ENCODE results near the gene GRM1. TPM values are rescaled to one million over a fixed set of nuclear protein-coding genes. Genes with fewer than 3 reads are reported as not detected.
"Not testable (repeated sequence)": the region's sequence is repeated elsewhere in the genome, so short reads cannot be mapped to it uniquely, and the experiment has no call there.

The GRM1 gene
- total RNA-seq, 1 donor from 2014 or later = under 0.01 TPM

GRCh38 chr6:146240807-146241206 is 211.9 kb downstream of the GRM1 start:
- Histone ChIP-seq H3K27me3 (ENCODE audit: control insufficient read depth, insufficient read depth, low read length) (no peaks in the 10 kb centered on the region), H3K4me3 (ENCODE audit: low read depth, low read length) (no peak overlapping the region), H3K36me3 (ENCODE audit: control insufficient read depth, insufficient read depth, low read length) (no peaks in the 10 kb centered on the region)
- TF ChIP-seq, protein P1, sequence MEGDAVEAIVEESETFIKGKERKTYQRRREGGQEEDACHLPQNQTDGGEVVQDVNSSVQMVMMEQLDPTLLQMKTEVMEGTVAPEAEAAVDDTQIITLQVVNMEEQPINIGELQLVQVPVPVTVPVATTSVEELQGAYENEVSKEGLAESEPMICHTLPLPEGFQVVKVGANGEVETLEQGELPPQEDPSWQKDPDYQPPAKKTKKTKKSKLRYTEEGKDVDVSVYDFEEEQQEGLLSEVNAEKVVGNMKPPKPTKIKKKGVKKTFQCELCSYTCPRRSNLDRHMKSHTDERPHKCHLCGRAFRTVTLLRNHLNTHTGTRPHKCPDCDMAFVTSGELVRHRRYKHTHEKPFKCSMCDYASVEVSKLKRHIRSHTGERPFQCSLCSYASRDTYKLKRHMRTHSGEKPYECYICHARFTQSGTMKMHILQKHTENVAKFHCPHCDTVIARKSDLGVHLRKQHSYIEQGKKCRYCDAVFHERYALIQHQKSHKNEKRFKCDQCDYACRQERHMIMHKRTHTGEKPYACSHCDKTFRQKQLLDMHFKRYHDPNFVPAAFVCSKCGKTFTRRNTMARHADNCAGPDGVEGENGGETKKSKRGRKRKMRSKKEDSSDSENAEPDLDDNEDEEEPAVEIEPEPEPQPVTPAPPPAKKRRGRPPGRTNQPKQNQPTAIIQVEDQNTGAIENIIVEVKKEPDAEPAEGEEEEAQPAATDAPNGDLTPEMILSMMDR (IDR thresholded peaks at IDR 0.05; ENCODE audit: insufficient read depth, low read length, poor library complexity, severe bottlenecking) = no peak
- DNase-seq (ENCODE audit: low read depth) = no peak

DNA sequence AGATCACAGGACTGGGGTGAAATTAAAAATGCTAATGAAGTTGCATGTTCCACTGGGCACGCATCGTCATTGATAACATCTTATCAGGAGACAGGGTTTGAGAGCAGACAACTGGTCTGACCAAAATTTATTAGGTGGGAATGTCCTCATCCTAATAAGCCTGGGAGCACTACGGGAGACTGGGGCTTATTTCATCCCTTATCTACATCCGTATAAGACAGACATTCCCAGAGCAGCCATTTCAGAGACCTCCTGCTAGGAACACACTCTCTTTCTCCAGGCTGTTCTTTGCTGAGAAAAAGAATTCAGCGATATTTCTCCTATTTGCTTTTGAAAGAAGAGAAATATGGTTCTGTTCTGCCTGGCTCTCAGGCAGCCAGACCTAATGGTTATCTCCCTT is 214.8 kb downstream of the GRM1 start:
- DNase-seq (ENCODE audit: low read depth); H3K27me3 ChIP-seq (ENCODE audit: control insufficient read depth, insufficient read depth, low read length); H3K36me3 ChIP-seq (ENCODE audit: control insufficient read depth, insufficient read depth, low read length); H3K4me3 ChIP-seq (ENCODE audit: low read depth, low read length): not testable (repeated sequence)

GRCh38 chr6:146244630-146245143 is 215.8 kb downstream of the GRM1 start:
- Histone ChIP-seq H3K27me3 (ENCODE audit: control insufficient read depth, insufficient read depth, low read length) (no peaks in the 10 kb centered on the region), H3K4me3 (ENCODE audit: low read depth, low read length) (no peak overlapping the region), H3K36me3 (ENCODE audit: control insufficient read depth, insufficient read depth, low read length) (no peaks in the 10 kb centered on the region)
- TF ChIP-seq, protein P1 (IDR thresholded peaks at IDR 0.05; ENCODE audit: insufficient read depth, low read length, poor library complexity, severe bottlenecking) = no peak
- DNase-seq (ENCODE audit: low read depth) = no peak

DNA sequence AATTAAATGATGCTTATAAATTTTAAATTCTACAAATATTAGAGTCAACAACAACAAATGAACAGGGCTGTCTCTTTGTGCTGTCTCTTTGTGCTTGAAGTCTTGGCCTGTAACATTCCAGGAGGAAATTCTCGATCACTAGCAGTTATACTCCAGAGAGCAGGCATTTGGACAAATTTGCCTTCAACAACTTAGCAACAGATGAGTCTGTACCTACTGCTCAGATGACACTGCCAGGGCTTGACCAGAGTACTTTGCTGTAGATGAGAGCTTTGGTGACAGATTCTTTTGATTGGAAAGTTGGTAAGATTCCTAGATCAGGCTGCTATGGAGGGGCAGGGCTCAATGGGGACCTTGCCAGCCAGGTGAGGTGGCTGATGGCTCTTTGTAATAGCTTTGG is 217.2 kb downstream of the GRM1 start:
- Histone ChIP-seq H3K36me3 (ENCODE audit: control insufficient read depth, insufficient read depth, low read length) (no peaks in the 10 kb centered on the region), H3K4me3 (ENCODE audit: low read depth, low read length) (no peak overlapping the region), H3K27me3 (ENCODE audit: control insufficient read depth, insufficient read depth, low read length) (no peaks in the 10 kb centered on the region)
- DNase-seq (ENCODE audit: low read depth) = no peak
- TF ChIP-seq, protein P1 (IDR thresholded peaks at IDR 0.05; ENCODE audit: insufficient read depth, low read length, poor library complexity, severe bottlenecking) = no peak

GRCh38 chr6:146253691-146254090 is 224.8 kb downstream of the GRM1 start:
- no peaks in the 10 kb centered on the region for H3K36me3 ChIP-seq (ENCODE audit: control insufficient read depth, insufficient read depth, low read length)
- no peak overlapping the region for H3K4me3 ChIP-seq (ENCODE audit: low read depth, low read length)

GRCh38 chr6:146258206-146258605 is 229.3 kb downstream of the GRM1 start:
- DNase-seq (ENCODE audit: low read depth) = no peak
- H3K27me3 ChIP-seq (ENCODE audit: control insufficient read depth, insufficient read depth, low read length) = no peaks in the 10 kb centered on the region
- H3K4me3 ChIP-seq (ENCODE audit: low read depth, low read length) = no peak overlapping the region
- TF ChIP-seq, protein P1 (IDR thresholded peaks at IDR 0.05; ENCODE audit: insufficient read depth, low read length, poor library complexity, severe bottlenecking) = no peak
- no peaks in the 10 kb centered on the region for H3K36me3 ChIP-seq (ENCODE audit: control insufficient read depth, insufficient read depth, low read length)

More at GRCh38 chr6:146253691-146254090, 224.8 kb downstream of the GRM1 start:
- TF ChIP-seq, protein P1 (IDR thresholded peaks at IDR 0.05; ENCODE audit: insufficient read depth, low read length, poor library complexity, severe bottlenecking) = no peak
- DNase-seq (ENCODE audit: low read depth) = no peak
- no peaks in the 10 kb centered on the region for H3K27me3 ChIP-seq (ENCODE audit: control insufficient read depth, insufficient read depth, low read length)

All from kidney epithelial cell (primary cell).